ENCODE results near the gene EPN1. TPM values are rescaled to one million over a fixed set of nuclear protein-coding genes. Genes with fewer than 3 reads are reported as not detected.

The EPN1 gene
- total and polyA plus RNA-seq, 9 of the 15 experiments (the other 6 are each of a cell fraction or from before 2014, with no cell fraction given), result 0.08 to 138 (median 12.7) TPM

GRCh38 chr19:55643003-55643886 is 31.8 kb upstream of the EPN1 start, which contains the start of gene ZNF581 (continued):
- no peak for TF ChIP-seq SNRNP70 (optimal IDR thresholded peaks at IDR 0.05; ENCODE audit: low read depth, low read length)
- TF ChIP-seq CBFA2T3 (IDR thresholded peaks at IDR 0.05), result no peak
- TF ChIP-seq ARID3B (CRISPR knock-in tag; IDR thresholded peaks at IDR 0.05; ENCODE audit: borderline replicate concordance), result no peak
- TF ChIP-seq NR3C1 (CRISPR knock-in tag; IDR thresholded peaks at IDR 0.05), result no peak
- TF ChIP-seq CLOCK (CRISPR knock-in tag; IDR thresholded peaks at IDR 0.05; ENCODE audit: borderline replicate concordance), result no peak
- no peak for TF ChIP-seq CREBBP (IDR thresholded peaks at IDR 0.05; ENCODE audit: low read depth, low read length)
- TF ChIP-seq ZC3H4 (CRISPR knock-in tag; IDR thresholded peaks at IDR 0.05; ENCODE audit: borderline replicate concordance), result no peak
- TF ChIP-seq ZMIZ1 (IDR thresholded peaks at IDR 0.05; ENCODE audit: low read depth in 2 of 2, low read length in 2 of 2), result no peak
- peak; percentile 87 for TF ChIP-seq MYC (IDR thresholded peaks at IDR 0.05; ENCODE audit: low read depth, low read length)
- 0 out of 2 replicates have a peak, but pooled peaks have one; percentile 41 for TF ChIP-seq MYC (CRISPR knock-in tag; IDR thresholded peaks at IDR 0.05; ENCODE audit: borderline replicate concordance, low read depth)
- TF ChIP-seq AFF4 (CRISPR knock-in tag; IDR thresholded peaks at IDR 0.05), result no peak
- no peak for TF ChIP-seq RFX5 (IDR thresholded peaks at IDR 0.05; ENCODE audit: low read depth, low read length)
- no peak for TF ChIP-seq EZH2 (IDR thresholded peaks at IDR 0.05; ENCODE audit: borderline replicate concordance, low read depth, low read length)
- TF ChIP-seq FOXK2 (conservative IDR thresholded peaks at IDR 0.05 in 1 of 2, IDR thresholded peaks at IDR 0.05 in 1 of 2; ENCODE audit: low read depth in 2 of 2), result 0 out of 4 replicates have a peak, but pooled peaks of 1 of the 2 experiments have one; percentile 10
